CD14-positive monocyte (primary cell): Measurements from ENCODE around the gene POLR1D. TPM values are rescaled to one million over a fixed set of nuclear protein-coding genes. Genes with fewer than 3 reads are reported as not detected.

Experiments used
- DNase-seq, 3 donors: peaks; one replicate each; pipeline ENCODE4 v3.0.0-alpha.2; 2011 to 2022
- H2AFZ ChIP-seq: 2 replicates; pipeline ENCODE4 v1.6.0; 2012; ENCODE audit warnings: mild to moderate bottlenecking, low read depth, low read length, inconsistent platforms; ENCODE audit not compliant: insufficient read depth, poor library complexity, severe bottlenecking
- H3K27ac ChIP-seq, 2 donors: 1 replicate in 1 of 2; 2 replicates in 1 of 2; pipeline ENCODE4 v1.5.1; 2012 to 2013; ENCODE audit warnings: low read length in 2 of 2, control low read depth in 1 of 2, inconsistent platforms in 1 of 2, low read depth in 1 of 2, mild to moderate bottlenecking in 1 of 2
- H3K27me3 ChIP-seq, 2 donors: one replicate each; pipeline versions ENCODE4 v1.6.0 to v1.6.1; 2011 to 2013; ENCODE audit warnings: low read length in 2 of 2; ENCODE audit not compliant: control insufficient read depth in 2 of 2, insufficient read depth in 2 of 2
- H3K36me3 ChIP-seq, 2 donors: replicated peaks in 1 of 2; 1 replicate in 1 of 2; 2 replicates in 1 of 2; pipeline versions ENCODE4 v1.5.1 to v1.6.1; 2012 to 2013; ENCODE audit warnings: low read length in 2 of 2, control low read depth in 1 of 2, inconsistent platforms in 1 of 2, mild to moderate bottlenecking in 1 of 2; ENCODE audit not compliant: insufficient read depth in 2 of 2, control insufficient read depth in 1 of 2
- H3K4me1 ChIP-seq, 2 donors: 1 replicate in 1 of 2; 2 replicates in 1 of 2; pipeline versions ENCODE4 v1.5.1 to v1.6.1; 2012 to 2013; ENCODE audit warnings: low read length in 2 of 2, control low read depth in 1 of 2, inconsistent platforms in 1 of 2, mild to moderate bottlenecking in 1 of 2, moderate library complexity in 1 of 2; ENCODE audit not compliant: insufficient read depth in 2 of 2, control insufficient read depth in 1 of 2
- H3K4me2 ChIP-seq: replicated peaks from 2 replicates; pipeline ENCODE3; 2012; ENCODE audit warnings: low read length, moderate library complexity, mild to moderate bottlenecking; ENCODE audit not compliant: poor library complexity, severe bottlenecking; ENCODE audit errors: extremely low read depth
- H3K4me3 ChIP-seq, 3 experiments: fragments of 200-600 bp in 1 of 3; sonication (generic) in 1 of 3; replicated peaks in 1 of 3; 1 replicate in 2 of 3; 2 replicates in 1 of 3; pipeline ENCODE4 v1.5.1; 2011 to 2013; ENCODE audit warnings: low read length in 3 of 3, mild to moderate bottlenecking in 3 of 3, control low read depth in 2 of 3, low read depth in 2 of 3, inconsistent platforms in 1 of 3, moderate library complexity in 1 of 3
- H3K79me2 ChIP-seq: 2 replicates; pipeline ENCODE4 v1.6.0; 2012; ENCODE audit warnings: mild to moderate bottlenecking, control low read depth, inconsistent platforms, low read length, moderate library complexity; ENCODE audit not compliant: insufficient read depth
- H3K9ac ChIP-seq: 2 replicates; pipeline ENCODE4 v1.6.0; 2017; ENCODE audit warnings: low read length, mild to moderate bottlenecking; ENCODE audit not compliant: insufficient read depth, poor library complexity, severe bottlenecking
- H3K9me3 ChIP-seq, 2 donors: replicated peaks in 1 of 2; 1 replicate in 1 of 2; 2 replicates in 1 of 2; pipeline versions ENCODE4 v1.5.1 to v1.6.1; 2012 to 2013; ENCODE audit warnings: low read length in 2 of 2, control low read depth in 1 of 2; ENCODE audit not compliant: control insufficient read depth in 1 of 2, insufficient read depth in 1 of 2
- H4K20me1 ChIP-seq: 2 replicates; pipeline ENCODE4 v1.6.0; 2012; ENCODE audit warnings: mild to moderate bottlenecking, low read length, control low read depth, moderate library complexity; ENCODE audit not compliant: insufficient read depth
- H3K27ac Mint-ChIP-seq, 7 donors: one replicate each; pipeline ENCODE4 v1.8.0; 2020; ENCODE audit warnings: mild to moderate bottlenecking in 7 of 7, mixed read lengths in 7 of 7, moderate library complexity in 6 of 7, inconsistent platforms in 2 of 7
- H3K27me3 Mint-ChIP-seq, 3 donors: one replicate each; pipeline ENCODE4 v1.8.0; 2021 to 2022; ENCODE audit warnings: low read depth in 3 of 3, mild to moderate bottlenecking in 3 of 3, mixed read lengths in 3 of 3, moderate library complexity in 3 of 3, inconsistent platforms in 1 of 3
- H3K36me3 Mint-ChIP-seq, 2 donors: one replicate each; pipeline ENCODE4 v1.8.0; 2020; ENCODE audit warnings: mixed read lengths in 2 of 2, inconsistent platforms in 1 of 2, mild to moderate bottlenecking in 1 of 2
- H3K4me1 Mint-ChIP-seq: one replicate; pipeline ENCODE4 v1.8.0; 2020; ENCODE audit warnings: mild to moderate bottlenecking, mixed read lengths
- H3K4me3 Mint-ChIP-seq, 2 donors: one replicate each; pipeline ENCODE4 v1.8.0; 2020; ENCODE audit warnings: mild to moderate bottlenecking in 2 of 2, mixed read lengths in 2 of 2, moderate library complexity in 1 of 2
- H3K9me3 Mint-ChIP-seq, 7 donors: one replicate each; pipeline ENCODE4 v1.8.0; 2020 to 2022; ENCODE audit warnings: mixed read lengths in 7 of 7, mild to moderate bottlenecking in 6 of 7, moderate library complexity in 6 of 7, inconsistent platforms in 2 of 7
- CTCF ChIP-seq: fragments of 200-600 bp; IDR thresholded peaks from one replicate; pipeline ENCODE4 v1.8.0; 2022; ENCODE audit warnings: antibody characterized with exemption, mild to moderate bottlenecking
- WGBS: methylation state at CpG from one replicate; pipeline ENCODE4 v1.1.5; 2013; ENCODE audit warnings: missing lambda C conversion rate; ENCODE audit not compliant: insufficient coverage; 5-methylcytosine and 5-hydroxymethylcytosine counted together
- intact Hi-C, 2 donors: fragments of 100-400 bp; cut with micrococcal nuclease; formaldehyde crosslinking; loops; one replicate each; pipeline versions ENCODE4 v1.15.0 to v1.15.1; 2023
- polyA plus RNA-seq, 3 donors: library from polyadenylated mRNA; depleted of rRNA in 1 of 3; unstranded in 2 of 3; stranded (reverse) in 1 of 3; fragments of 300-500 nt in 2 of 3; fragments of >200 nt in 1 of 3; fragmentation: Illumina TruSeq in 2 of 3; gene quantifications; 1 replicate in 2 of 3; 2 replicates in 1 of 3; pipeline ENCODE4 v1.2.3, GENCODE V29; 2012 to 2021

The POLR1D gene
- polyA plus RNA-seq, 3 donors = 122 to 146 (median 139) TPM

- Histone ChIP-seq H3K4me1 (no peaks in the 10 kb centered on the region), H3K4me2 (no peak overlapping the region), H3K4me3 (no peak overlapping the region), H3K36me3 (peaks cover 12 to 45% of the 10 kb centered on the region in 2 donors), H4K20me1 (peaks cover 63% of the 10 kb centered on the region), H2AFZ (no peak overlapping the region), H3K9me3 (no peaks in the 10 kb centered on the region), H3K27ac (no peak overlapping the region), H3K27me3 (no peaks in the 10 kb centered on the region), H3K9ac (no peak overlapping the region), H3K79me2 (peaks cover 13% of the 10 kb centered on the region)
- intact Hi-C loops = no loop called here
- Mint-ChIP-seq H3K36me3 (peaks cover 17 to 29% of the 10 kb centered on the region in 2 donors), H3K9me3 (no peaks in the 10 kb centered on the region), H3K4me1 (no peaks in the 10 kb centered on the region), H3K27ac (peak overlapping the region in 1 of 7 donors; percentile 42), H3K27me3 (peaks cover 0 to 1% (median 0%) of the 10 kb centered on the region in 3 donors), H3K4me3 (no peak overlapping the region)
- no peak for TF ChIP-seq CTCF
- no CpG with 5 or more reads among the region's 2 CpGs for WGBS
- no peak for DNase-seq
These were observed 36.0 kb downstream of the POLR1D start for GRCh38 chr13:27657724-27658123.

GRCh38 chr13:27658546-27658945, 36.9 kb downstream of the POLR1D start:
- H3K36me3 Mint-ChIP-seq = peaks cover 16 to 25% of the 10 kb centered on the region in 2 donors
- H3K4me3 Mint-ChIP-seq = no peak overlapping the region
- Histone ChIP-seq H3K9me3 (no peaks in the 10 kb centered on the region), H3K27ac (no peak overlapping the region), H4K20me1 (peaks cover 68% of the 10 kb centered on the region), H3K4me1 (no peaks in the 10 kb centered on the region), H2AFZ (no peak overlapping the region), H3K36me3 (peaks cover 7 to 38% of the 10 kb centered on the region in 2 donors), H3K27me3 (no peaks in the 10 kb centered on the region), H3K4me3 (no peak overlapping the region), H3K9ac (no peak overlapping the region), H3K4me2 (no peak overlapping the region), H3K79me2 (peaks cover 13% of the 10 kb centered on the region)
- intact Hi-C loops = no loop called here
- peaks cover 0 to 1% (median 0%) of the 10 kb centered on the region in 3 donors for H3K27me3 Mint-ChIP-seq
- no peaks in the 10 kb centered on the region for H3K9me3 Mint-ChIP-seq
- H3K27ac Mint-ChIP-seq = no peak overlapping the region
- DNase-seq = no peak
- no peak for TF ChIP-seq CTCF
- no peaks in the 10 kb centered on the region for H3K4me1 Mint-ChIP-seq
